ENCODE measurements around the gene KLHDC8A. TPM values are rescaled to one million over a fixed set of nuclear protein-coding genes. Genes with fewer than 3 reads are reported as not detected.
"Not testable (repeated sequence)": the region's sequence is repeated elsewhere in the genome, so short reads cannot be mapped to it uniquely, and the experiment has no call there.

KLHDC8A gene
- total RNA-seq, 1 donor from 2014 or later, result 0.27 TPM

GRCh38 chr1:205392650-205393049 lies 35.9 kb upstream of the KLHDC8A start:
- H3K27me3 ChIP-seq (ENCODE audit: low read depth), result peaks cover 60% of the 10 kb centered on the region
- H3K36me3 ChIP-seq, result no peaks in the 10 kb centered on the region
- H3K4me1 ChIP-seq, result no peaks in the 10 kb centered on the region
- no peak for DNase-seq
- intact Hi-C loops (cut with micrococcal nuclease), result no loop called here
- TF ChIP-seq, protein P1, sequence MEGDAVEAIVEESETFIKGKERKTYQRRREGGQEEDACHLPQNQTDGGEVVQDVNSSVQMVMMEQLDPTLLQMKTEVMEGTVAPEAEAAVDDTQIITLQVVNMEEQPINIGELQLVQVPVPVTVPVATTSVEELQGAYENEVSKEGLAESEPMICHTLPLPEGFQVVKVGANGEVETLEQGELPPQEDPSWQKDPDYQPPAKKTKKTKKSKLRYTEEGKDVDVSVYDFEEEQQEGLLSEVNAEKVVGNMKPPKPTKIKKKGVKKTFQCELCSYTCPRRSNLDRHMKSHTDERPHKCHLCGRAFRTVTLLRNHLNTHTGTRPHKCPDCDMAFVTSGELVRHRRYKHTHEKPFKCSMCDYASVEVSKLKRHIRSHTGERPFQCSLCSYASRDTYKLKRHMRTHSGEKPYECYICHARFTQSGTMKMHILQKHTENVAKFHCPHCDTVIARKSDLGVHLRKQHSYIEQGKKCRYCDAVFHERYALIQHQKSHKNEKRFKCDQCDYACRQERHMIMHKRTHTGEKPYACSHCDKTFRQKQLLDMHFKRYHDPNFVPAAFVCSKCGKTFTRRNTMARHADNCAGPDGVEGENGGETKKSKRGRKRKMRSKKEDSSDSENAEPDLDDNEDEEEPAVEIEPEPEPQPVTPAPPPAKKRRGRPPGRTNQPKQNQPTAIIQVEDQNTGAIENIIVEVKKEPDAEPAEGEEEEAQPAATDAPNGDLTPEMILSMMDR (IDR thresholded peaks at IDR 0.05; ENCODE audit: borderline replicate concordance), result no peak
- H3K27ac ChIP-seq (replicated peaks), result no peak overlapping the region
- no peaks in the 10 kb centered on the region for H3K9me3 ChIP-seq (replicated peaks)
- no peak overlapping the region for H3K4me3 ChIP-seq

DNA sequence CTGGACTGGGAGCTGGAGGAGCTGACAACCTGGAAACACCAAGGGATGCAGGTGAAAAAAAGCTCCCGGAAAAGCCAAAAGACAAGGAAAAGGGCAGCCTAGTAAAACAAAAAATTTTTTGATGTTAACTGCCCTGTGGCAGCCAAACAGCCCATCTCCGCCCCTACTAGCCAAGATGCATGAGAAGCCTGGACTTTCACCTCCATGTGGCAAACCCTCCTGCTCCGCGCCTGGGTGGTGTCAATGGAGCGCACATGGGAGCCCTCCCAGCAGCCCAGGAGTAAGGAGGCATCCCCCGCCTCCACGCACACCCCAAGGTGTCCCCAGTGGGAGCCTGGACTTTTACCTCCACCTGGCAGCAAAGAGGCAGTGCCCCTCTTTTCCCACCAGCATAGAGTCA lies 34.7 kb upstream of the KLHDC8A start:
- intact Hi-C loops (cut with micrococcal nuclease), result no loop called here
- TF ChIP-seq, protein P1 (IDR thresholded peaks at IDR 0.05; ENCODE audit: borderline replicate concordance), result no peak
- Histone ChIP-seq H3K27me3 (ENCODE audit: low read depth) (peaks cover 60% of the 10 kb centered on the region), H3K9me3 (replicated peaks) (no peaks in the 10 kb centered on the region), H3K4me3 (no peak overlapping the region), H3K36me3 (no peaks in the 10 kb centered on the region), H3K27ac (replicated peaks) (no peak overlapping the region), H3K4me1 (no peaks in the 10 kb centered on the region)
- DNase-seq, result no peak

- Histone ChIP-seq H3K9me3 (replicated peaks) (no peaks in the 10 kb centered on the region), H3K27me3 (ENCODE audit: low read depth) (peaks cover 53% of the 10 kb centered on the region), H3K4me3 (no peak overlapping the region), H3K36me3 (no peaks in the 10 kb centered on the region), H3K27ac (replicated peaks) (no peak overlapping the region), H3K4me1 (no peaks in the 10 kb centered on the region)
- intact Hi-C loops (cut with micrococcal nuclease), result no loop called here
- TF ChIP-seq, protein P1 (IDR thresholded peaks at IDR 0.05; ENCODE audit: borderline replicate concordance), result no peak
- DNase-seq, result no peak
These were observed 31.1 kb upstream of the KLHDC8A start for GRCh38 chr1:205387845-205388244.

DNA sequence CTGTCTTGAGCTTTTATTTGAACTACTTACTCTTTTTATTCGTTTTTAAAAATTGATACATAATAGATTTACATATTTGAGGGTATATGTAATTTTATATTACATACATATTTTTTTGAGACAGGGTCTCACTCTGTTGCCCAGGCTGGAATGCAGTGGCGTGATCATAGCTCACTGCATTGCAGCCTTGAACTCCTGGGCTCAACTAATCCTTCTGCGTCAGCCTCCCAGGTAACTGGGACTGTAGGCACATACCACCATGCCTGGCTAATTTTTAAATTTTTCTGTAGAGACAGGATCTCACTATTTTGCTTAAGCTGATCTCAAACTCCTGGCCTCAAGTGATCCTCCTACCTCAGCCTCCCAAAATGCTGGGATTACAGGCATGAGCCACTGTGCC lies 26.3 kb upstream of the KLHDC8A start:
- H3K4me3 ChIP-seq; H3K9me3 ChIP-seq (replicated peaks); intact Hi-C loops (cut with micrococcal nuclease); H3K36me3 ChIP-seq; H3K27ac ChIP-seq (replicated peaks); H3K4me1 ChIP-seq; DNase-seq: not testable (repeated sequence)
- H3K27me3 ChIP-seq (ENCODE audit: low read depth), result peaks cover 63% of the 10 kb centered on the region

DNA sequence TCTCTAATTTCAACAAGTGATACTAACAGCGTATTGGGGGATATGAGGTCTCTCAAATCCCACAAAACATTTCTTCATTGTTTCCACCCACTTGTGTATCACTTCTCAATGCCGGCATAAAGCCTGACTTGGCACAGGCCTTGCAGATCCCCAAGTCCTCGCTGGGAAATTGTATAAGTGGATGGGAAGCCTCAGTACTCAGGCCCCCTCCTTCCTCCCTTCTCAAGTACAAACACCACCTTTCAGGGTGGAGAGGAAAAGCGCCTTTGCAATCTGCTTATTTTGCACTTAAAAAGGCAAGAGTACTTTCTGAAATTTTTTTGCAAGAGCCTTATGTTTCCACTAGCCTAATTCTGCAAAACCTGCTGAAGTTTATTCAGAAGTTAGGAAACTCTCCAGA lies 25.8 kb upstream of the KLHDC8A start:
- no peak for DNase-seq
- no peaks in the 10 kb centered on the region for H3K4me1 ChIP-seq
- no peaks in the 10 kb centered on the region for H3K9me3 ChIP-seq (replicated peaks)
- TF ChIP-seq, protein P1 (IDR thresholded peaks at IDR 0.05; ENCODE audit: borderline replicate concordance), result no peak
- H3K4me3 ChIP-seq, result no peak overlapping the region
- H3K36me3 ChIP-seq, result no peaks in the 10 kb centered on the region
- no peak overlapping the region for H3K27ac ChIP-seq (replicated peaks)
- H3K27me3 ChIP-seq (ENCODE audit: low read depth), result peaks cover 67% of the 10 kb centered on the region
- intact Hi-C loops (cut with micrococcal nuclease), result no loop called here

DNA sequence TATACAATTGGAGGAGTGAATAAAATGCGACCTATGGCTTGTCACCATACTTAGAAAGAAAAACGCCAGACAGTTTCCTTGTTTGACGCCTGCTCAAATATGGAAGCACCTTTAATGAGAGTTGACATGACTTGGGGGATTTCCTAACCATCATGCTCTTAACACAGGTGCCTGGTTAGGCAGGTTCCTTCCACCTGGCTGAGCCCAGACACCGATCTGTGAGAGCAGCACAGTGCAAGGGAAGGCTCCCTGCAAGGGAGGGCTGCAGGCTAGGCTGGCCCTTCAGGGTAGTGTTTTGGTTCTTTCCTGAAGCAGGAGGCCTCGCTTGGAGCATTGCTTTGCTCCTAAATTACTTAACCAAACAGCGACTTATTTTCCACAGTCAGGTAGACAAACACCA lies 24.6 kb upstream of the KLHDC8A start:
- no peak overlapping the region for H3K27ac ChIP-seq (replicated peaks)
- DNase-seq, result no peak
- intact Hi-C loops (cut with micrococcal nuclease), result no loop called here
- peaks cover 77% of the 10 kb centered on the region for H3K27me3 ChIP-seq (ENCODE audit: low read depth)
- no peak overlapping the region for H3K4me3 ChIP-seq
- TF ChIP-seq, protein P1 (IDR thresholded peaks at IDR 0.05; ENCODE audit: borderline replicate concordance), result no peak
- H3K9me3 ChIP-seq (replicated peaks), result no peaks in the 10 kb centered on the region
- no peaks in the 10 kb centered on the region for H3K4me1 ChIP-seq
- H3K36me3 ChIP-seq, result no peaks in the 10 kb centered on the region

All from left ventricle myocardium inferior (tissue), 1 donor.